HG03521 (cell line): ENCODE results near the gene AGBL1.

Source experiments
- ATAC-seq: cut with Tn5 transposase; IDR thresholded peaks from one replicate; pipeline ENCODE4 v1.9.1; 2021; ENCODE audit warnings: mild to moderate bottlenecking, moderate library complexity; ENCODE audit not compliant: unreplicated experiment

Gene AGBL1

GRCh38 chr15:86235667-86236066 is 156.0 kb downstream of the AGBL1 start:
- ATAC-seq, result no peak

GRCh38 chr15:86236356-86237110 is 156.9 kb downstream of the AGBL1 start:
- no peak for ATAC-seq

- ATAC-seq, result no peak
Measured at GRCh38 chr15:86237111-86237500, 157.4 kb downstream of the AGBL1 start.

- ATAC-seq, result no peak
Measured at GRCh38 chr15:86247249-86247955, 167.7 kb downstream of the AGBL1 start.

DNA sequence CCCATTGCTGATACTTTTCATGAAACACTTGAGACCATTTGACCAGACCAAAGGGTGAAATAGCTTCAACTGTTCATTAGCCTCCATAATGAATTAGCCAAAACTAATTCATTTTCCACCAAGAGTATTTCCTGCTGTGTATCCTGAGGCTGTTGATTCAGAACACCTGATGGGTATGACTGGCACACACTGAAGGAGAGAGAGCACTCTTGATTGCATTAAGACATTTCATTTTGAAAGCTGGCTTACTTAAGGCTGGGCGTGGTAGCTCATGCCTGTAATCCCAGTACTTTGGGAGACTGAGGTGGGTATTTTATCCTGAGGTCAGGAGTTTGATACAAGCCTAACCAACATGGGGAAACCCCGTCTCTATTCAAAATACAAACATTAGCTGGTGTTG is 175.6 kb downstream of the AGBL1 start:
- no peak for ATAC-seq

- no peak for ATAC-seq
Measured at GRCh38 chr15:86256628-86257027, 177.0 kb downstream of the AGBL1 start.

GRCh38 chr15:86259589-86259988 is 179.9 kb downstream of the AGBL1 start:
- ATAC-seq, result no peak

- no peak for ATAC-seq
Measured at GRCh38 chr15:86263230-86263629, 183.6 kb downstream of the AGBL1 start.

GRCh38 chr15:86266896-86267484 is 187.3 kb downstream of the AGBL1 start:
- ATAC-seq, result no peak

DNA sequence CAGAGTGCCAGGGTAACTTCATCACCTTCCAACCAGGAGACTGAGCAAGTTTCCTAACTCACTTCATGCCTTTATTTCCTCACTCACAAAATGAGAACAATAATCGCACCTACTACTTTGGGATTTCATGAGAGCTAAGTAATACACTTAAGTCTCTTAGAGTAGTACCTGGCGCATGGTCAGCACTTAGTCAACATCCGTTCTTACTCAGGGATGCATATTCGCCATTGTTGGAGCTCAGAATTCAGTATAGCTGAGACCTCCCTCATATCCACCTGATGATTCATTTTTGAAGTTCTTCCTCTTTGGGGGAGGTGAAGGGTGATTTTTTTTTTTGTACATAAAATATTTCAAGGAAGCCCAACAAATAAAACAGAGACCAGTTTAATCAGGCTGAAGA is 188.2 kb downstream of the AGBL1 start:
- no peak for ATAC-seq

DNA sequence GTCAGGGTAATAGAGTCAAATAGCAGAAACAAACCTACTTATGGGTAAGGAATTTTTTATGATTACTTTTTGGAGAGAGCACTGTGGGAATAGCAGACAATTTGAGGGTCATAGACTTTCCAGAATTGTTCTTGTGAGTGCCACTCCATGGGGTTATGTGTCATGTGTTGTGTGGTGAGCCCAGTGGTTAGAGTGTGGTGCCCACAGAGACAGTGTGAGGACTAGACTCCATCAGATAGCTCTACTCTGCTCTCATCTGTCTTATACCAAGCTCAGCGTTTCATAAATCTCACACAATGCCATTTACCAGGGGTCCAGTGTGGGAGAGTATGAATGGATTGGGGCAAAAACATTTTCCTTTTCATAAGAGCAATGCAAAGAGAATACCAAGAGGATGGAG is 188.9 kb downstream of the AGBL1 start:
- ATAC-seq, result no peak

GRCh38 chr15:86273309-86273708 is 193.6 kb downstream of the AGBL1 start:
- no peak for ATAC-seq

GRCh38 chr15:86275361-86275760 is 195.7 kb downstream of the AGBL1 start:
- ATAC-seq, result no peak

- ATAC-seq, result no peak
Measured at GRCh38 chr15:86278586-86278985, 198.9 kb downstream of the AGBL1 start.

DNA sequence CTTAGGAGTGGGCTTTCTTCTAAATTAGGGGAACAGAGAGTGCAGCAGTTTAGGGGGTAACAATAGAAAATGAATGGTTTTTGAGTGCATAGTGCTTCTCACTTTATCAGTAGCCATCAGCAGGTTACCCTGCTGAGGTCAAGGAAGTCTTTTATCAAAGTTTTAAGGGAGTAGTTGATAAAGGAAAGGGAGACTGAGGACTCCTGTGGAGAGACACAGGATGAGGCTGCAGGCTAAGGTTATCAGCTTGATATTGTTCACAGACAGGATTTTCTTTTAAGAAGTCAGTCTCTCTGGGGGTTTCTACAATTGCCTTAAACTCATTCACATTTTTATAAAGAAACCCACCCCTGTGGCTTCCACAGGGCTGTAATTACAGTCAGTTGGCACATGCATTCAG is 205.0 kb downstream of the AGBL1 start:
- ATAC-seq, result no peak

GRCh38 chr15:86295511-86295910 is 215.8 kb downstream of the AGBL1 start:
- no peak for ATAC-seq

DNA sequence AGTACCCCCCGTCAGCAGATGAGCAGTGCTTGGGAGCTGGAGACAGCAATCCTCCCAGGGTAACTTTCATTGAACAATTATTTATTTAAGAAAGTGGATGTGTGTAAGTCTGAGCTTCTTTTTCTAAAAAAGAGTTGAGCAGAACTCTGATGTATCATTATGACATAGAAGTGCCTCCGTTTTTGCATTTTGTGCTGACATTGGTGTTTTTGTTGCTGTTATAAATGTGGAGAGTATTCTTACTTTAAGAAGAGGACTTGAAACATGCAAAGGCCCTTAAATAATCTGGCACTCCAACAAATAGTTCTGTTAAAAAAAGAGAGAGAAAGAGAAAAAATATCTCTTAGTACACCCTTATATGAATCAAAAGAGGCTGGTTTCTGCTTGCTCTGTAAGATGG is 217.1 kb downstream of the AGBL1 start:
- no peak for ATAC-seq

DNA sequence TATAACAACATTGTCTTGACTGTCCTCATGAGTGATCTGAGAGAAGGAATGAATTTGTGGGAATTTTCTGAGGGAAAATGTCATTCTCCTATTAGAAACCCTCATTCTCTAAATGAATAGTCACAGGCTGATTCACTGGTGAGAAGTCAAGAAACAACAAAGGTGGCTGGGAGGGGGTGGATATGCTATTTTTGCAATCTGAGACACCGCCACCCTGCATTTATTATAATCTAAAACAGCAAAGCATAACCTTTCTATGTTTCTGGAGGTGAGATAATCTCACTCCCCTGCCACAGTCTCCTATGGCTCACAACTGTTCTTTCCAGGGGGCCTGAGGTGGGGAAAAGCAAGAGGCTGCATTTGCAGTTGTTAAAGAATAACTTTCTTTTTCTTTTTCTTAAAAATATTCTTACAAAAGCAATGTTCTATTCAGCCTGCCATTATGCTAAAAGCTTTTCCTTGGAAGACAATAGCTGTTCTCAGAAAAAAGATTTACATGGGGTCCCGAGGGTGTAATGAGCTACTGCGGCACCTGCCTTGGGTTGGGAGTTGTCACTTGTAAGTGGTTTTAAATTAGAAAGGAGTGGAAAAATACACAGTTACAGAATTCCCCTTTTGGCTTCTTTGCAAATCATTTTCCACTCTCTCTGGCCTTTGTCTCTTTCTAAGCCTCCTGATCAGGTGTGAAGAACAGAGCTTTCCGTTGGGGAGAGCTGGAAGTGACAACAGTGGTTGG is 220.9 kb downstream of the AGBL1 start:
- no peak for ATAC-seq

- ATAC-seq, result no peak
Measured at GRCh38 chr15:86311568-86312280, 232.1 kb downstream of the AGBL1 start.

GRCh38 chr15:86312486-86312885 is 232.8 kb downstream of the AGBL1 start:
- no peak for ATAC-seq

DNA sequence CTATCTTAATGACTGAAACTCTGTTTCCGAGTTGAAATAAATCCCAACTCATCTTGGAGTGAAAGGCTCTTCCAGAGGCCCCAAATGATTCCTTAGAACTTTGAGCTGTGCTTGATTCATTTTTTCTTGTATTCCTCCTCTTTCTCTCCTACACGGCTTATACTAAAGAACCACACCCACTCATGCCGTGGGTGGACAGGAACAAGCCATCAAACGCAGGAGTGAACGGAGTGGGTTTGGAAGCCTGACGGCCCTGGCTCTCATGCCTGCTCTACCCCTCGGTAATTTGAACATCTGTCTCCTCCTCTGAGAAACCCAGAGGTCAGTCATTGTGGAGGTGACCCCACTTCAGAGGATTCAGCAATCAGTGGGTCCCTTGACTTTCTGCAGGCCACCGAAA is 236.5 kb downstream of the AGBL1 start:
- no peak for ATAC-seq
